Measurements from ENCODE around the gene VPS13D. TPM values are rescaled to one million over a fixed set of nuclear protein-coding genes. Genes with fewer than 3 reads are reported as not detected.

VPS13D gene
- total RNA-seq, 6 experiments from 2014 or later, result 18.8 to 29.5 (median 21.5) TPM

- Mint-ChIP-seq H3K4me3 (no peak overlapping the region), H3K27ac (no peak overlapping the region; the same call in 1 of the 2 replicates), H3K9me3 (no peaks in the 10 kb centered on the region), H3K4me1 (ENCODE audit: low read depth) (peaks cover 39% of the 10 kb centered on the region), H3K36me3 (ENCODE audit: low read depth) (no peaks in the 10 kb centered on the region), H3K27me3 (ENCODE audit: insufficient read depth) (peaks cover 7% of the 10 kb centered on the region)
- TF ChIP-seq, protein P1, sequence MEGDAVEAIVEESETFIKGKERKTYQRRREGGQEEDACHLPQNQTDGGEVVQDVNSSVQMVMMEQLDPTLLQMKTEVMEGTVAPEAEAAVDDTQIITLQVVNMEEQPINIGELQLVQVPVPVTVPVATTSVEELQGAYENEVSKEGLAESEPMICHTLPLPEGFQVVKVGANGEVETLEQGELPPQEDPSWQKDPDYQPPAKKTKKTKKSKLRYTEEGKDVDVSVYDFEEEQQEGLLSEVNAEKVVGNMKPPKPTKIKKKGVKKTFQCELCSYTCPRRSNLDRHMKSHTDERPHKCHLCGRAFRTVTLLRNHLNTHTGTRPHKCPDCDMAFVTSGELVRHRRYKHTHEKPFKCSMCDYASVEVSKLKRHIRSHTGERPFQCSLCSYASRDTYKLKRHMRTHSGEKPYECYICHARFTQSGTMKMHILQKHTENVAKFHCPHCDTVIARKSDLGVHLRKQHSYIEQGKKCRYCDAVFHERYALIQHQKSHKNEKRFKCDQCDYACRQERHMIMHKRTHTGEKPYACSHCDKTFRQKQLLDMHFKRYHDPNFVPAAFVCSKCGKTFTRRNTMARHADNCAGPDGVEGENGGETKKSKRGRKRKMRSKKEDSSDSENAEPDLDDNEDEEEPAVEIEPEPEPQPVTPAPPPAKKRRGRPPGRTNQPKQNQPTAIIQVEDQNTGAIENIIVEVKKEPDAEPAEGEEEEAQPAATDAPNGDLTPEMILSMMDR (IDR thresholded peaks at IDR 0.05), result no peak
- DNase-seq, result no peak
Measured at GRCh38 chr1:12552111-12552888, 322.5 kb downstream of the VPS13D start.

GRCh38 chr1:12552951-12553921 is 323.4 kb downstream of the VPS13D start:
- H3K9me3 Mint-ChIP-seq, result no peaks in the 10 kb centered on the region
- no peak overlapping the region for H3K4me3 Mint-ChIP-seq
- no peak for DNase-seq
- peaks cover 10% of the 10 kb centered on the region for H3K27me3 Mint-ChIP-seq (ENCODE audit: insufficient read depth)
- H3K27ac Mint-ChIP-seq, result no peak overlapping the region; the same call in 1 of the 2 replicates
- peaks cover 48% of the 10 kb centered on the region for H3K4me1 Mint-ChIP-seq (ENCODE audit: low read depth)
- TF ChIP-seq, protein P1 (IDR thresholded peaks at IDR 0.05), result no peak
- H3K36me3 Mint-ChIP-seq (ENCODE audit: low read depth), result no peaks in the 10 kb centered on the region

DNA sequence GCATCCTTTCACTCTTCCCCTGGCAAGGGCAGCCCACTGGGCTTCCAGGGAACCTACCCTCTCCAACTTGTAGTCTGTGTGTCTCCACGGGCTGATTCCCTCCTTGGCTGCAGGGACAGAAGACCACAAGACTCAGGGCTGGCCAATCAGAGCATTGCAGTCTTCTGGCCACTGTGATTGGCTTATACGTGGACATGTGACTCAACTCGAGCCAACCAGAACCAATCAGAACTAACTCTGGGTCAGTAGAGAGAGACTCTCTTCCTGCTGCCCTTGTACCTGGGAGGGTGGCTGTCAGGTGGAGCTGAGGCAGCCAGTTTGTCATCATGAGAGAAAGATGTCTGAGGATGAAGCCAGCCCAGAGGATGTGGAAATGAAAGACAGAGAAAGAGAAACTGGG is 324.1 kb downstream of the VPS13D start:
- no peaks in the 10 kb centered on the region for H3K36me3 Mint-ChIP-seq (ENCODE audit: low read depth)
- peaks cover 51% of the 10 kb centered on the region for H3K4me1 Mint-ChIP-seq (ENCODE audit: low read depth)
- no peak for DNase-seq
- H3K27ac Mint-ChIP-seq, result no peak overlapping the region
- H3K27me3 Mint-ChIP-seq (ENCODE audit: insufficient read depth), result peaks cover 11% of the 10 kb centered on the region
- H3K9me3 Mint-ChIP-seq, result no peaks in the 10 kb centered on the region
- TF ChIP-seq, protein P1 (IDR thresholded peaks at IDR 0.05), result no peak
- no peak overlapping the region for H3K4me3 Mint-ChIP-seq

- no peak for DNase-seq
- H3K9me3 Mint-ChIP-seq, result no peaks in the 10 kb centered on the region
- peaks cover 44% of the 10 kb centered on the region for H3K4me1 Mint-ChIP-seq (ENCODE audit: low read depth)
- peaks cover 12% of the 10 kb centered on the region for H3K27me3 Mint-ChIP-seq (ENCODE audit: insufficient read depth)
- TF ChIP-seq, protein P1 (IDR thresholded peaks at IDR 0.05), result no peak
- H3K36me3 Mint-ChIP-seq (ENCODE audit: low read depth), result no peaks in the 10 kb centered on the region
- no peak overlapping the region for H3K4me3 Mint-ChIP-seq
- no peak overlapping the region for H3K27ac Mint-ChIP-seq
Measured at GRCh38 chr1:12554521-12555305, 324.9 kb downstream of the VPS13D start.
